HG03439 (cell line): Measurements from ENCODE around the gene PPDPF.
"Not testable (repeated sequence)": the region's sequence is repeated elsewhere in the genome, so short reads cannot be mapped to it uniquely, and the experiment has no call there.

Experiments
- ATAC-seq: cut with Tn5 transposase; IDR thresholded peaks from one replicate; pipeline ENCODE4 v1.9.1; 2021; ENCODE audit warnings: mild to moderate bottlenecking, moderate library complexity; ENCODE audit not compliant: unreplicated experiment

The PPDPF gene

GRCh38 chr20:63547725-63548480 lies 27.3 kb downstream of the PPDPF start, which contains the start of gene SRMS:
Gene SRMS (minus strand): TSS chr20:63547749. CDS start chr20:63547463, 286 bp downstream.
- no peak for ATAC-seq

GRCh38 chr20:63548542-63548941 lies 28.0 kb downstream of the PPDPF start:
- ATAC-seq = no peak

GRCh38 chr20:63549019-63549418 lies 28.5 kb downstream of the PPDPF start:
- ATAC-seq = no peak

- ATAC-seq = no peak
Observed at GRCh38 chr20:63549679-63550282, 29.2 kb downstream of the PPDPF start.

- ATAC-seq = no peak
Observed at GRCh38 chr20:63551068-63551467, 30.5 kb downstream of the PPDPF start.

GRCh38 chr20:63552481-63553249 lies 32.1 kb downstream of the PPDPF start:
- ATAC-seq = peak; percentile 17

- peak; percentile 40 for ATAC-seq
Observed at GRCh38 chr20:63553251-63553932, 32.8 kb downstream of the PPDPF start.

- no peak for ATAC-seq
Observed at GRCh38 chr20:63553933-63554290, 33.3 kb downstream of the PPDPF start, which contains the start of gene FNDC11. Gene FNDC11 (plus strand): TSS chr20:63554159. CDS start chr20:63555664, 1,505 bp downstream.

- no peak for ATAC-seq
Observed at GRCh38 chr20:63554361-63555278, 34.1 kb downstream of the PPDPF start.

- no peak for ATAC-seq
Observed at GRCh38 chr20:63555661-63556381, 35.3 kb downstream of the PPDPF start.

- ATAC-seq = no peak
Observed at GRCh38 chr20:63556873-63557478, 36.4 kb downstream of the PPDPF start.

GRCh38 chr20:63557481-63557891 lies 36.9 kb downstream of the PPDPF start:
- ATAC-seq = no peak

GRCh38 chr20:63558804-63559484 lies 38.4 kb downstream of the PPDPF start:
- ATAC-seq = no peak

- not testable (repeated sequence) for ATAC-seq
Observed at GRCh38 chr20:63559485-63560332, 39.1 kb downstream of the PPDPF start.

GRCh38 chr20:63560333-63560805 lies 39.8 kb downstream of the PPDPF start:
- ATAC-seq = no peak

GRCh38 chr20:63560856-63561609 lies 40.5 kb downstream of the PPDPF start:
- ATAC-seq = no peak
